CD4-positive, CD25-positive, alpha-beta regulatory T cell (primary cell): ENCODE measurements around the gene MTHFD1. TPM values are rescaled to one million over a fixed set of nuclear protein-coding genes. Genes with fewer than 3 reads are reported as not detected.

Source experiments
- ATAC-seq, 2 donors: fragments of 150-1000 bp; cut with Tn5 transposase; one replicate each; pipeline ENCODE4 v1.10.0; 2021; ENCODE audit warnings: low read depth in 2 of 2, moderate number of reproducible peaks in 2 of 2, moderate library complexity in 1 of 2
- DNase-seq, 3 donors: peaks; one replicate each; pipeline versions ENCODE4 v3.0.0 to v3.0.0-alpha.2; 2012 to 2022; ENCODE audit warnings: mixed read lengths in 1 of 3
- H3K27ac ChIP-seq: one replicate; pipeline ENCODE4 v1.7.0; 2013; ENCODE audit warnings: mild to moderate bottlenecking, low read length; ENCODE audit not compliant: insufficient read depth, poor library complexity, severe bottlenecking
- H3K27me3 ChIP-seq: one replicate; pipeline ENCODE4 v1.7.0; 2013; ENCODE audit warnings: low read length; ENCODE audit not compliant: control insufficient read depth, insufficient read depth
- H3K36me3 ChIP-seq: one replicate; pipeline ENCODE4 v1.7.0; 2013; ENCODE audit warnings: mild to moderate bottlenecking, low read length, moderate library complexity; ENCODE audit not compliant: control insufficient read depth, insufficient read depth
- H3K4me1 ChIP-seq: 2 replicates; pipeline ENCODE4 v1.7.0; 2013; ENCODE audit warnings: mild to moderate bottlenecking, low read length; ENCODE audit not compliant: insufficient read depth, control insufficient read depth, poor library complexity, severe bottlenecking
- H3K4me3 ChIP-seq: one replicate; pipeline ENCODE4 v1.7.0; 2013; ENCODE audit warnings: low read depth, mild to moderate bottlenecking, low read length, moderate library complexity
- H3K9me3 ChIP-seq, 2 experiments: 1 replicate in 1 of 2; 2 replicates in 1 of 2; pipeline ENCODE4 v1.7.0; 2013; ENCODE audit warnings: low read length in 2 of 2, mild to moderate bottlenecking in 1 of 2, moderate library complexity in 1 of 2; ENCODE audit not compliant: control insufficient read depth in 2 of 2
- H3K27ac Mint-ChIP-seq, 3 donors: one replicate each; pipeline ENCODE4 v1.8.0; 2020 to 2022; ENCODE audit warnings: mild to moderate bottlenecking in 3 of 3, mixed read lengths in 3 of 3, moderate library complexity in 2 of 3
- H3K27me3 Mint-ChIP-seq: one replicate; pipeline ENCODE4 v1.8.0; 2022; ENCODE audit warnings: mild to moderate bottlenecking, mixed read lengths
- H3K36me3 Mint-ChIP-seq: one replicate; pipeline ENCODE4 v1.8.0; 2020; ENCODE audit warnings: mixed read lengths
- H3K4me1 Mint-ChIP-seq, 4 donors: one replicate each; pipeline ENCODE4 v1.8.0; 2020 to 2022; ENCODE audit warnings: mixed read lengths in 4 of 4, mild to moderate bottlenecking in 1 of 4
- H3K4me3 Mint-ChIP-seq, 4 donors: one replicate each; pipeline ENCODE4 v1.8.0; 2020 to 2022; ENCODE audit warnings: mild to moderate bottlenecking in 4 of 4, mixed read lengths in 4 of 4, moderate library complexity in 3 of 4
- H3K9me3 Mint-ChIP-seq, 7 donors: one replicate each; pipeline ENCODE4 v1.8.0; 2020 to 2022; ENCODE audit warnings: mixed read lengths in 7 of 7, mild to moderate bottlenecking in 3 of 7, moderate library complexity in 2 of 7
- polyA plus RNA-seq, 4 donors: library from polyadenylated mRNA; unstranded; fragments of 300-500 nt; fragmentation: Illumina TruSeq; gene quantifications; one replicate each; pipeline ENCODE4 v1.2.3, GENCODE V29; 2021
- total RNA-seq: library from RNA; stranded (reverse); gene quantifications from one replicate; pipeline ENCODE4 v1.2.3, GENCODE V29; 2022

The MTHFD1 gene
- total and polyA plus RNA-seq, 5 donors from 2014 or later: 38.7 to 60.4 (median 40.3) TPM

GRCh38 chr14:64502456-64502855 lies 114.3 kb downstream of the MTHFD1 start:
- Histone ChIP-seq H3K27me3 (no peaks in the 10 kb centered on the region), H3K9me3 (no peaks in the 10 kb centered on the region), H3K4me1 (peaks cover 70% of the 10 kb centered on the region), H3K27ac (peak overlapping the region; percentile 100), H3K36me3 (peaks cover 12% of the 10 kb centered on the region), H3K4me3 (peak overlapping the region; percentile 95)
- Mint-ChIP-seq H3K27ac (peak overlapping the region; percentile 94 to 100 (median 94)), H3K4me3 (peak overlapping the region; percentile 90 to 100 (median 96)), H3K36me3 (peaks cover 13% of the 10 kb centered on the region), H3K4me1 (peaks cover 10 to 63% (median 43%) of the 10 kb centered on the region in 4 donors), H3K27me3 (peaks cover 8% of the 10 kb centered on the region), H3K9me3 (peaks cover 0 to 2% (median 0%) of the 10 kb centered on the region in 7 donors)
- ATAC-seq (no peak), DNase-seq (peak in 2 of 3 donors; percentile 31 to 47)

- H3K27me3 Mint-ChIP-seq: peaks cover 8% of the 10 kb centered on the region
These were observed 114.8 kb downstream of the MTHFD1 start for GRCh38 chr14:64502887-64503433.

DNA sequence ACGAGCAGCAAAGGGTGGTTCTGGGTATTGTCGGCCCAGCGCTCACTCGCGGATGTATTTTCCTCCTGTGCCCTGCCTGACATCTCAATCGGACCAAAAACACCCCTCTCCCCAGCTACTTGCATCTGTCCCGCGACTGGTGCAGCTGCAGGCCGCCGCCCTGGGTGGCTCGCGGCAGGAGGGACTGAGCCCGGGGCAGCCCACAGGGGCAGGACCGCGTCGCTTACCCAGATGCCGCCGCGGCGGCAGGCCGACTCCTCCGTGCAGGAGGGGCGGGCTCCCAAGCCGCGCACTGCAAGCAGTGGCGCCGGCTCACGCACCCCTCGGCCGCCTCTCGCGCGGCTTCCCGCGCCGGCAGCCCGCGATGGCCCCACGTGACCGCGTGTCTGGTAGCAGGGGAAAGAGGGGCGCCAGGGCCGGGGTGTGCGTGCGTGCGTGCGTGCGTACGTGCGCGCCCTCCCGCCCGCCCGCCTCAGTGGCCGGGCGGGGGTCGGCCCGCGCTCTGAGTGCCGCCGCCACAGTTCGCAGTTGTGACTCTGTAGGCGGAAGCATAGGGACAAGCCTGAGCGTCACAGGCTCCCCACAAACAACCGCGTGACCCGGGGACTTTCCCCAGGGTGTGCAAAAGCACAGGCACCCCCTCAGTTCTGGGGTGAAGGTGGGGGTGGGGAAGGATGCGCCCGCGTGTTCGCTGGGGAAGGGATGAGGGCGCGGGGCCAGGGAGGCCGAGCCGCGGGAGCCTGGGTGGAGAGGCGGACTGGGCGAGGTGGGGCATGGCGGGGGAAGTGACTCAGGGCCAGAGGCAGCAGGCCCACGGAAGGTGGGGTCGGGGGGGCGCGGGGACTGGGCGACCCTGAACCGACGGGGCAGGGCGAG lies 115.5 kb downstream of the MTHFD1 start, which contains the start of gene ZBTB25:
Gene ZBTB25, minus strand, starts transcription at position 405 of the 876 bp plus-strand sequence. CDS start 13,305 bp downstream, outside the sequence.
- Histone ChIP-seq H3K9me3 (no peaks in the 10 kb centered on the region), H3K4me1 (peaks cover 73% of the 10 kb centered on the region), H3K36me3 (peaks cover 3% of the 10 kb centered on the region), H3K4me3 (peak within 1 kb of the TSS; percentile 95), H3K27ac (peak within 1 kb of the TSS; percentile 100), H3K27me3 (no peaks in the 10 kb centered on the region)
- peak; percentile 72 to 76 for ATAC-seq
- Mint-ChIP-seq H3K9me3 (peaks cover 0 to 2% (median 0%) of the 10 kb centered on the region in 7 donors), H3K27me3 (peaks cover 8% of the 10 kb centered on the region), H3K4me3 (peak within 1 kb of the TSS; percentile 90 to 100 (median 97)), H3K36me3 (peaks cover 9% of the 10 kb centered on the region), H3K27ac (peak within 1 kb of the TSS; percentile 94 to 100 (median 100)), H3K4me1 (peaks cover 22 to 68% (median 49%) of the 10 kb centered on the region in 4 donors)
- peak; percentile 98 to 99 (median 98) for DNase-seq

More at GRCh38 chr14:64502887-64503433, 114.8 kb downstream of the MTHFD1 start:
- Histone ChIP-seq H3K4me3 (peak overlapping the region; percentile 95), H3K36me3 (peaks cover 7% of the 10 kb centered on the region), H3K9me3 (no peaks in the 10 kb centered on the region), H3K27me3 (no peaks in the 10 kb centered on the region), H3K4me1 (peaks cover 70% of the 10 kb centered on the region), H3K27ac (peak overlapping the region; percentile 100)
- H3K36me3 Mint-ChIP-seq: peaks cover 9% of the 10 kb centered on the region
- peak overlapping the region; percentile 94 to 100 (median 94) for H3K27ac Mint-ChIP-seq
- H3K4me3 Mint-ChIP-seq: peak overlapping the region; percentile 90 to 100 (median 96)
- peaks cover 15 to 63% (median 44%) of the 10 kb centered on the region in 4 donors for H3K4me1 Mint-ChIP-seq
- ATAC-seq: no peak
- peak in 1 of 3 donors; percentile 63 for DNase-seq
- peaks cover 0 to 2% (median 0%) of the 10 kb centered on the region in 7 donors for H3K9me3 Mint-ChIP-seq

GRCh38 chr14:64504310-64504896 lies 116.2 kb downstream of the MTHFD1 start, which contains the start of gene ZBTB1:
ZBTB1 (plus strand) TSS chr14:64504770; CDS start chr14:64521505, 16,735 bp downstream.
- Histone ChIP-seq H3K4me3 (peak within 1 kb of the TSS; percentile 94), H3K27ac (peak within 1 kb of the TSS; percentile 100), H3K4me1 (peaks cover 74% of the 10 kb centered on the region), H3K36me3 (no peaks in the 10 kb centered on the region), H3K27me3 (no peaks in the 10 kb centered on the region), H3K9me3 (no peaks in the 10 kb centered on the region)
- DNase-seq: peak; percentile 82 to 91 (median 90)
- peak; percentile 42 for ATAC-seq
- H3K9me3 Mint-ChIP-seq: peaks cover 0 to 2% (median 0%) of the 10 kb centered on the region in 7 donors
- H3K4me3 Mint-ChIP-seq: peak within 1 kb of the TSS; percentile 90 to 100 (median 96)
- peaks cover 8% of the 10 kb centered on the region for H3K27me3 Mint-ChIP-seq
- H3K36me3 Mint-ChIP-seq: peaks cover 9% of the 10 kb centered on the region
- H3K4me1 Mint-ChIP-seq: peaks cover 24 to 68% (median 51%) of the 10 kb centered on the region in 4 donors
- peak within 1 kb of the TSS; percentile 94 to 100 (median 100) for H3K27ac Mint-ChIP-seq

GRCh38 chr14:64504897-64505794 lies 117.0 kb downstream of the MTHFD1 start:
- Mint-ChIP-seq H3K27me3 (peaks cover 8% of the 10 kb centered on the region), H3K4me1 (peaks cover 21 to 68% (median 48%) of the 10 kb centered on the region in 4 donors), H3K9me3 (peaks cover 0 to 2% (median 0%) of the 10 kb centered on the region in 7 donors), H3K36me3 (peaks cover 9% of the 10 kb centered on the region), H3K4me3 (peak overlapping the region; percentile 90 to 98 (median 96)), H3K27ac (peak overlapping the region; percentile 94 to 100 (median 100))
- Histone ChIP-seq H3K27me3 (no peaks in the 10 kb centered on the region), H3K9me3 (no peaks in the 10 kb centered on the region), H3K27ac (peak overlapping the region; percentile 100), H3K4me1 (peaks cover 72% of the 10 kb centered on the region), H3K4me3 (peak overlapping the region; percentile 94), H3K36me3 (no peaks in the 10 kb centered on the region)
- peak; percentile 76 to 91 (median 87) for DNase-seq
- peak; percentile 11 to 17 for ATAC-seq

DNA sequence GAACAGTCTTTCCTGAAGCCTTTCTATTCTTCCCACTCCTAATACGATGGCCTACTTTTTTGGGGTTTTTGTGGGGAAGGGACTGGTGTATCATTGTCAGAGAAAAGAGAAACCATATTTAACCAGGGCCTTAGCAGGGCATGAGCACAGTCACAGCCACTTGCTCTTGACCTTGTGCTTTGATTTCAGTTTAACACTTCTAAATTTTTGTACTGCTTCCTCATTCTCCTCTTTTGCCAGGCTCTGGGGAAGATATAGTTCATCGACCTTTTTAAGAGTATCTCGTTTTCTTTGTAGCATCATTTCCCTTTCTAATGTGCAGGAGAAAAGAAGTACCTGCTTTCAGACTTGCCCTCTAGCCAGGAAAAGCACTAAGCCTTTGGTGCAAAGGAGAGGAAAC lies 118.6 kb downstream of the MTHFD1 start:
- peak overlapping the region; percentile 86 for H3K4me3 ChIP-seq
- DNase-seq: no peak
- peaks cover 71% of the 10 kb centered on the region for H3K4me1 ChIP-seq

More for the DNA sequence above, 118.6 kb downstream of the MTHFD1 start:
- H3K4me3 Mint-ChIP-seq: peak overlapping the region; percentile 90 to 95 (median 95)
- H3K36me3 Mint-ChIP-seq: peaks cover 9% of the 10 kb centered on the region
- ATAC-seq: no peak
- Histone ChIP-seq H3K27me3 (no peaks in the 10 kb centered on the region), H3K27ac (peak overlapping the region; percentile 100), H3K9me3 (no peaks in the 10 kb centered on the region), H3K36me3 (no peaks in the 10 kb centered on the region)
- peaks cover 33 to 69% (median 59%) of the 10 kb centered on the region in 4 donors for H3K4me1 Mint-ChIP-seq
- peaks cover 0 to 2% (median 0%) of the 10 kb centered on the region in 7 donors for H3K9me3 Mint-ChIP-seq
- peak overlapping the region; percentile 94 to 98 (median 95) for H3K27ac Mint-ChIP-seq
- peaks cover 8% of the 10 kb centered on the region for H3K27me3 Mint-ChIP-seq
